Measurements from ENCODE around the gene TAF10.

DNA sequence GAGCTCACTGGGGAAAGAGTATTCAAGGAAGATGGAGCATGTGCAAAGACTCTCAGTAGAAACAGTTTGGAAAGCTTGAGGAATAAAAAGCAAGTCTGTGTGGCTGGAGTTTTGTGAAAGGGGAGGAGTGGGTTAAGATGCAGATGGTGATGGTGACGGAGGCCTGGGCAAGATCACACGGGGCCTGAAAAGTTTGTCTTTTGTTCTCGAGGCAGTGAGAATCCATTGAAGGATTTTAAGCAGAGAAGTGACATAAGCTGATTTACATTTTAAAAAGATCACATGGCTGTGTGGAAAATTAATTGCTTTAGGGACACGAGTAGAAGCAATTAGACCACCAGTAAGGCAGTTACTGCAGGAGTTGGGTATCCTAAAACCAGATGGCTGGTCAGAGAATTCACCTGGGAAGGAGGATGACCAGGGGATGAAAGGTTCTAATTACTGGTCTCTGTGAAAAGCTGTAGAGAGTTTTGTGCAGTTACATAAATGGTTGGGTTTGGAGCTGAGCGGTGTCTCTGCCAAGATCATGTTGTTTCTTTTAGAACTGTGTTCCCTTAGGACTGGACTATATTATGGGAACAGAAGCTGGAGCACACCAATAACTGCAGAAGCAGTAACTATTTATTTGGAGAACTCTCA is 15.7 kb downstream of the TAF10 start:
- TF ChIP-seq RXRA (IDR thresholded peaks at IDR 0.05) (no peak), ZBTB33 (IDR thresholded peaks at IDR 0.05) (no peak), EGR1 (IDR thresholded peaks at IDR 0.05; ENCODE audit: low read depth in 2 of 2) (no peak), JUND (IDR thresholded peaks at IDR 0.05) (no peak), HNF4A (conservative IDR thresholded peaks at IDR 0.05) (no peak), GABPA (IDR thresholded peaks at IDR 0.05 in 1 of 2, conservative IDR thresholded peaks at IDR 0.05 in 1 of 2) (no peak), TAF1 (conservative IDR thresholded peaks at IDR 0.05) (no peak), MAX (IDR thresholded peaks at IDR 0.05) (no peak), RAD21 (IDR thresholded peaks at IDR 0.05) (no peak), SP1 (IDR thresholded peaks at IDR 0.05) (no peak), HNF4G (IDR thresholded peaks at IDR 0.05) (no peak), ATF3 (IDR thresholded peaks at IDR 0.05) (no peak)
- TF ChIP-seq, protein P1, sequence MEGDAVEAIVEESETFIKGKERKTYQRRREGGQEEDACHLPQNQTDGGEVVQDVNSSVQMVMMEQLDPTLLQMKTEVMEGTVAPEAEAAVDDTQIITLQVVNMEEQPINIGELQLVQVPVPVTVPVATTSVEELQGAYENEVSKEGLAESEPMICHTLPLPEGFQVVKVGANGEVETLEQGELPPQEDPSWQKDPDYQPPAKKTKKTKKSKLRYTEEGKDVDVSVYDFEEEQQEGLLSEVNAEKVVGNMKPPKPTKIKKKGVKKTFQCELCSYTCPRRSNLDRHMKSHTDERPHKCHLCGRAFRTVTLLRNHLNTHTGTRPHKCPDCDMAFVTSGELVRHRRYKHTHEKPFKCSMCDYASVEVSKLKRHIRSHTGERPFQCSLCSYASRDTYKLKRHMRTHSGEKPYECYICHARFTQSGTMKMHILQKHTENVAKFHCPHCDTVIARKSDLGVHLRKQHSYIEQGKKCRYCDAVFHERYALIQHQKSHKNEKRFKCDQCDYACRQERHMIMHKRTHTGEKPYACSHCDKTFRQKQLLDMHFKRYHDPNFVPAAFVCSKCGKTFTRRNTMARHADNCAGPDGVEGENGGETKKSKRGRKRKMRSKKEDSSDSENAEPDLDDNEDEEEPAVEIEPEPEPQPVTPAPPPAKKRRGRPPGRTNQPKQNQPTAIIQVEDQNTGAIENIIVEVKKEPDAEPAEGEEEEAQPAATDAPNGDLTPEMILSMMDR (IDR thresholded peaks at IDR 0.05; ENCODE audit: low read depth, low read length, missing input control), result no peak
- TF ChIP-seq, protein P2, sequence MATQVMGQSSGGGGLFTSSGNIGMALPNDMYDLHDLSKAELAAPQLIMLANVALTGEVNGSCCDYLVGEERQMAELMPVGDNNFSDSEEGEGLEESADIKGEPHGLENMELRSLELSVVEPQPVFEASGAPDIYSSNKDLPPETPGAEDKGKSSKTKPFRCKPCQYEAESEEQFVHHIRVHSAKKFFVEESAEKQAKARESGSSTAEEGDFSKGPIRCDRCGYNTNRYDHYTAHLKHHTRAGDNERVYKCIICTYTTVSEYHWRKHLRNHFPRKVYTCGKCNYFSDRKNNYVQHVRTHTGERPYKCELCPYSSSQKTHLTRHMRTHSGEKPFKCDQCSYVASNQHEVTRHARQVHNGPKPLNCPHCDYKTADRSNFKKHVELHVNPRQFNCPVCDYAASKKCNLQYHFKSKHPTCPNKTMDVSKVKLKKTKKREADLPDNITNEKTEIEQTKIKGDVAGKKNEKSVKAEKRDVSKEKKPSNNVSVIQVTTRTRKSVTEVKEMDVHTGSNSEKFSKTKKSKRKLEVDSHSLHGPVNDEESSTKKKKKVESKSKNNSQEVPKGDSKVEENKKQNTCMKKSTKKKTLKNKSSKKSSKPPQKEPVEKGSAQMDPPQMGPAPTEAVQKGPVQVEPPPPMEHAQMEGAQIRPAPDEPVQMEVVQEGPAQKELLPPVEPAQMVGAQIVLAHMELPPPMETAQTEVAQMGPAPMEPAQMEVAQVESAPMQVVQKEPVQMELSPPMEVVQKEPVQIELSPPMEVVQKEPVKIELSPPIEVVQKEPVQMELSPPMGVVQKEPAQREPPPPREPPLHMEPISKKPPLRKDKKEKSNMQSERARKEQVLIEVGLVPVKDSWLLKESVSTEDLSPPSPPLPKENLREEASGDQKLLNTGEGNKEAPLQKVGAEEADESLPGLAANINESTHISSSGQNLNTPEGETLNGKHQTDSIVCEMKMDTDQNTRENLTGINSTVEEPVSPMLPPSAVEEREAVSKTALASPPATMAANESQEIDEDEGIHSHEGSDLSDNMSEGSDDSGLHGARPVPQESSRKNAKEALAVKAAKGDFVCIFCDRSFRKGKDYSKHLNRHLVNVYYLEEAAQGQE (IDR thresholded peaks at IDR 0.05), result no peak
